Measurements from ENCODE around the gene FGGY. TPM values are rescaled to one million over a fixed set of nuclear protein-coding genes. Genes with fewer than 3 reads are reported as not detected.

FGGY gene
- total and polyA plus RNA-seq, 11 donors, result 7.2 to 42.9 (median 32.0) TPM

- intact Hi-C loops (cut with DNase I), result no loop called here
- Histone ChIP-seq H3K9me3 (no peaks in the 10 kb centered on the region), H3K4me3 (no peak overlapping the region), H3K27me3 (no peaks in the 10 kb centered on the region), H3K36me3 (no peaks in the 10 kb centered on the region), H3K4me1 (no peaks in the 10 kb centered on the region), H3K27ac (no peak overlapping the region)
- ATAC-seq (no peak), DNase-seq (no peak)
- TF ChIP-seq CTCF (IDR thresholded peaks at IDR 0.05), result no peak
- TF ChIP-seq POLR2A (IDR thresholded peaks at IDR 0.05), result no peak
- 93 to 96% (median 95%) methylated on average over 5 of the region's 5 CpGs for WGBS, 4 donors
Measured at GRCh38 chr1:59340411-59341307, 43.8 kb downstream of the FGGY start.

- WGBS, 4 donors, result 92 to 95% (median 94%) methylated on average over 3 of the region's 3 CpGs
- Histone ChIP-seq H3K4me3 (no peak overlapping the region), H3K27me3 (no peaks in the 10 kb centered on the region), H3K4me1 (no peaks in the 10 kb centered on the region), H3K36me3 (peaks cover 0 to 5% (median 0%) of the 10 kb centered on the region in 9 donors), H3K9me3 (no peaks in the 10 kb centered on the region), H3K27ac (no peak overlapping the region)
- TF ChIP-seq CTCF (IDR thresholded peaks at IDR 0.05), result no peak
- DNase-seq (no peak), ATAC-seq (no peak)
- intact Hi-C loops (cut with DNase I), result no loop called here
Measured at GRCh38 chr1:59342801-59343575, 46.1 kb downstream of the FGGY start.

GRCh38 chr1:59343576-59343840, 46.6 kb downstream of the FGGY start:
- intact Hi-C loops (cut with DNase I), result no loop called here
- TF ChIP-seq CTCF (IDR thresholded peaks at IDR 0.05) (no peak), POLR2A (IDR thresholded peaks at IDR 0.05) (no peak)
- DNase-seq, result no peak

GRCh38 chr1:59345221-59345620, 48.3 kb downstream of the FGGY start:
- ATAC-seq (no peak), DNase-seq (no peak)
- WGBS, 4 donors, result 93 to 97% (median 94%) methylated on average over 1 of the region's 1 CpG
- no peaks in the 10 kb centered on the region for H3K9me3 ChIP-seq
- intact Hi-C loops (cut with DNase I), result no loop called here
- H3K27me3 ChIP-seq, result no peaks in the 10 kb centered on the region
- peaks cover 0 to 5% (median 0%) of the 10 kb centered on the region in 9 donors for H3K36me3 ChIP-seq
- H3K27ac ChIP-seq, result no peak overlapping the region
- no peaks in the 10 kb centered on the region for H3K4me1 ChIP-seq
- H3K4me3 ChIP-seq, result no peak overlapping the region
- TF ChIP-seq CTCF (IDR thresholded peaks at IDR 0.05), result no peak
- no peak for TF ChIP-seq POLR2A (IDR thresholded peaks at IDR 0.05)

More at GRCh38 chr1:59343576-59343840, 46.6 kb downstream of the FGGY start:
- H3K9me3 ChIP-seq, result no peaks in the 10 kb centered on the region
- no peaks in the 10 kb centered on the region for H3K4me1 ChIP-seq
- H3K36me3 ChIP-seq, result peaks cover 0 to 5% (median 0%) of the 10 kb centered on the region in 9 donors
- H3K4me3 ChIP-seq, result no peak overlapping the region
- no peak overlapping the region for H3K27ac ChIP-seq
- H3K27me3 ChIP-seq, result no peaks in the 10 kb centered on the region
- 74 to 88% (median 81%) methylated on average over 1 of the region's 1 CpG for whole genome bisulfite sequencing, 4 donors
- no peak for ATAC-seq
